NCI-H524 (cell line): ENCODE results near the gene THBS3.
A peak's percentile ranks its signal among the peaks of the same experiment; 100 is the strongest.
"Not testable (repeated sequence)": the region's sequence is repeated elsewhere in the genome, so short reads cannot be mapped to it uniquely, and the experiment has no call there.

Experiments used
- DNase-seq, 2 experiments: peaks; one replicate each; lab custom pipeline; 2025; lab: John Stamatoyannopoulos, UW

Gene THBS3

GRCh38 chr1:155173478-155174323 is 34.0 kb downstream of the THBS3 start, which contains the start of gene TRIM46:
TRIM46 (plus strand) TSS chr1:155173849; CDS start chr1:155173967, 118 bp downstream.
- DNase-seq: peak; percentile 65 to 76

GRCh38 chr1:155172732-155173477 is 34.8 kb downstream of the THBS3 start, which contains the start of gene KRTCAP2:
KRTCAP2 (minus strand) TSS chr1:155173304; CDS start chr1:155173224, 80 bp downstream.
- peak; percentile 91 to 95 for DNase-seq

DNA sequence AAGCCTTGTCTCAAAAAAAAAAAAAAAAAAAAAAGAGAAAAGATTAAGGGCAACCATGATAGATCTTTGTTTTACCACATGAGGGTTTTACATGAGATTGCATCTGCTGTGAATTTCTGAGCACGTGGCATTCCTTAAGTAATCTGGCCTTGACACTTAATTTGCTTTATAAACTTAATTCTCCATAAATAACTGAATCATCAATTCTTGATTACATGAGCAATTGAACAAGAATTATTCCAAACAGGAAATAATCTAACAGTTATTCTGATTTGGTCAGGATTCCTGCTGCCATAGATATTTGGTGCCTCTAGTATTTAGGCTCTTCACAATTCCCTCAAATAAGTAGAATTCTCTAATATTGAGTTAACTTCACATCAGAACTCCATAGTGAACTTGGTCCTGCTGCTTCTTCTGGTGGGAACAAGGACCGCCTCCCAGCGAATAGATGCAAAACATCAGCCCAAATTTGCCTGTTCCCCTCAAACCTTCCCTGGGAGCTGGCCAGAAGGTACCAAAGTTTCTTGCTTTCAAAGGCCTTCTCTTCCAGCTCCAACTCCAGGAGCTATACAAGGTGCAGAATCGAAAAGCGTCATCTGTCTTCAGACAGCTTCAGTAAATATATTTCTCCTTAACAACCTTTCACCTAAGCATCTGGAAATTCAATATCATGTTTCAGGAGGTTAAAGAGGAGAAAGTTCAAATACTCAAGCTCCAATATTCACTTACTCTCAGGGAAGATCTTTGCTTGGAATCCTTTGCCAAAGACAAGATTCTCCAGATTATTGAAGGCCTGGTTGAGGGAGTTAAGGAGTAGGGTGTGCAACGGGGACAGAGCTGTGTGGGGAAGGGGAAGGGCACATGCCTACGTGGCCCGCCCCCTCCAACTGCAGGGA is 35.6 kb downstream of the THBS3 start:
- DNase-seq: no peak

DNA sequence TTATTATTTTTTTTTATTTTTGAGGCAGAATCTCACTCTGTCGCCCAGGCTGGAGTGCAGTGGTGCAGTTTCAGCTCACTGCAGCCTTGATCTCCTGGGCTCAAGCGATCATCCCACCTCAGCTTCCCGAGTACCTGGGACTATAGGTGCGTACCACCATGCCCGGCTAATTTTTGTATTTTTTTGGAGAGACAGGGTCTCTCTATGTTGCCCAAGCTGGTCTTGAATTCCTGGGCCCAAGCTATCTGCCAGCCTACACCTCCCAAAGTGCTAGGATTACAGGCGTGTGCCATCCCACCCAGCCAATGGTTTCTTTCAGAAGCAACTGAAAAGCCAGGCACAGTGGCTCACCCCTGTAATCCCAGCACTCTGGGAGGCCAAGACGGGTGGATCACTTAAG is 36.9 kb downstream of the THBS3 start:
- DNase-seq: no peak

- DNase-seq: no peak
These were observed 37.5 kb downstream of the THBS3 start for GRCh38 chr1:155170101-155170785.

DNA sequence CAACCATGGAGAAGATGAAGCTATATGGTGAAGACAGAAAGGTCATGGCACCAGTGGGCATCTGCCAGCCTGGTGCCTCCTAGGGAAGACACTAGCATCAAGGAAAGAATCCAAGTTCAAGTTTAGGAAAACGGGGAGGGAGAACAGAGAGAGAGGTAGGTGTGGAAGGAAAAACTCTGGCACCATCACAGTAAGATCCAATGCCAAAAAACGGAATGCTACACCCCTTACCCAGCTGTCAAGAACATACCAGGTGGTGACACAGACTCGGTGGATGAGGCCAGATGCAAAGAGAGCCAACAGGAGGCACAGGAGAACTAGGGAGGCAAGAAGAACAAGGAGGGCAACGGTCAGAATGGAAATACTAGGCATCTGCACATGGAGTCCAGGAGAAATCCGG is 38.2 kb downstream of the THBS3 start:
- DNase-seq: no peak

- DNase-seq: no peak
These were observed 39.1 kb downstream of the THBS3 start for GRCh38 chr1:155168456-155169210.

- not testable (repeated sequence) for DNase-seq
These were observed 39.6 kb downstream of the THBS3 start for GRCh38 chr1:155168105-155168445.

DNA sequence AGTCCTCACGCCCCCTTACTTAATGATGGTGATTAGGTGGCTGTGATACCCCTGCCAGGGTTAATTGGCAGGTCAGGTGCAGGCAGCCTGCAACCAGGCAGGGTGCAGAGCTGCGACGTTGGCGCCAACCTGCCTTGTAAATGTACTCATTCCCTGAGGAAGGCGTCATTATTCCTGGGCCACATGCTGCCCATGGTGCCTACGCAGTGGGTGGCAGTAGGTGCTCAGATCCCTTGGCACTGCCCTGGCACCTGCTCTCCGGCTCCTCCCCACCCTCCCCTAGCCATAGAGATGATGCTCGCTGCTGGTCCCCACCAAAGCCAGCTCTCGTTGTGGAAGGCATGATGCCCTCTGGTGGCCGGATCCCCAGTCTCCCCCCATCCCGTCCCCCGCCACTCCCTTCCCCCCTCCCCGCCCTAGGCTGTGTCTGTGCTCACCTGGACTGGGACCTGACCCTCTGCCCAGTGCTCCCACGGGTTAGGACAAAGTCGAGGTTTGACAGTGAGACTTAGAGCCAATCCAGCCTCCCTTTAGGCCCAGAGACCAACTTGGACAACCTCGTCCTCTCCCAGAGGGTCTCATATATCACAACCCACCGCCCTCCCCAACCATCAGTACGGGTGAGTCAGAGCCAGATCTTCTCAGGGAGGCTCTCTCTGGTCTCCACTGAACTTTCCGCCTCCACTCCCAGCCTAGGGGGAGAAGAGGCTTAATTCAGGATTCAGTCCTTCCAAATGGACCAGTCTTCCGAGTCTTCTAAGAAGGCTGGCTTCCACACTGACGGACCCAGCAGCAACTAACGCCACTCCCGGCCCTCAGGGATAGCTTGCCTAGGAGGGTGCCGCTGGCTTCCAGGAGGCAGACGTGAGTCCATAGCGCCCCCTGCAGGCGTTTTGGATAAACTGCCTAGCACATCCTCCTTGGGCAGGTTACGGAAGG is 40.3 kb downstream of the THBS3 start:
- peak; percentile 80 to 90 for DNase-seq

DNA sequence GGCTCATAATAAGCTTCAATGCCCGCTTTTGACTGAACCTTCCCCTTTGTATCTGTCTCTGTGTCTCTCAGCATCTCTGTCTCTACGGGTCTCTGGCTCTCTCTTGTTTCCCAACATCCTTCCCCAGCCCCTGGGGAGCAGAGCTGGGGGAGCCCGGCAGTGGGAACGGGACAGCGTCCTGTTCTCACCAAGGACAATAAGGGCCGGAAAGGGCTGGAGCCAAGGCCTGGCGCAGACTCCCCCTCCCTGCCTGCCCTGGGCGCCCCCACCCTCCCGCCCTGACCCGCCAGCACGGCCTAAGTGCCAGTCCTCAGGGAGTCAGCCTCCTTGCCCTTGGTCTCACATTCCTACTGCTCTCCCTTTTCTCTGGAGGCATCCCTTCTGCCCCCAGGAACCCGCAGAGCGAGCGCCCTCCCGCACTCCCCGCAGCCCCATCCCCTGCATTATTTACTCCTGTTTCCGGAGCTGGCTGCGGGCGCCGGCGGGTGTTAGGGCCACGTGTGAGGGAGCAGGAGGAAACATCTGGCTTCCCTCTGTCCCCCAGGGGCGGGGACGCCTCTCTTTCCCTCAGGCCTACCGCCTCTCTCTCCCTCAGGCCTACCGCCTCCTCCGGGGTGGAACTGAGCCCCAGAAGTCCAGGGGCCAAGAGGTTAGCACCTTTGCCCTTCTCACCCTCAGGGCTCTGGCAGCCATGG is 41.1 kb downstream of the THBS3 start:
- DNase-seq: no peak

DNA sequence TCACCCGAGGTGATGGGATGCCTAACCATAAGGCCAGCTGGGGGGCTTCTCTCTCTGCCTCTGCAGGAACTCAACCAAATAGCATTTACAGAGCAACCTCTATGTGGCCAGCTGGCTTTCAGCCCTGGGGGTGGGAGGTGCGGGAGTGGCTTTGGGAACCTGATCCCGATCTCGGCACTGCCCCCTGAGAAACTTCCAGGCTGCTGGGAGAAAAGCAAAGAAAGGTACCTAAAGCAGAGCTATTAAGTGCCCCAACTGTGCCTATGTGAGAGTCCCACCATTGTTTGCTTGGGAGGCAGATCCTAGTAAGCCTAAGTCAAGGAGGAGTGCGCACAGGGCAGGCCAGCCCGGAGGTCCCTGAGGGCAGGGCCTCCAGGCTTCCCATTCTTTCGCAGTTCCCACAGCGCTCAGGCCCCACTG is 41.6 kb downstream of the THBS3 start:
- DNase-seq: no peak

GRCh38 chr1:155164625-155165024 is 43.1 kb downstream of the THBS3 start:
- not testable (repeated sequence) for DNase-seq

DNA sequence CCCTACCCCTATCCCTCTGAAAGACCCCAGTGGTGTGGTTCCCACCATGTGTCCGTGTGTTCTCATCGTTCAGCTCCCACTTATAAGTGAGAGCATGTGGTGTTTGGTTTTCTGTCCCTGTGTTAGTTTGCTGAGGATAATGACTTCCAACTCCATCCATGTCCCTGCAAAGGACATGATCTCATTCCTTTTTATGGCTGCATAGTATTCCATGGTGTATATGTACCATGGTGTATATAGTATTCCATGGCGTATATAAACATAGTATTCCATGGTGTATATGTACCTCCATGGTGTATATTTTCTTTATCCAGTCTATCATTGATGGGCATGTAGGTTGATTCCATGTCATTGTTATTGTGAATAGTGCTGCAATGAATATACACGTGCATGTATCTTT is 43.9 kb downstream of the THBS3 start:
- not testable (repeated sequence) for DNase-seq

- DNase-seq: not testable (repeated sequence)
These were observed 45.1 kb downstream of the THBS3 start for GRCh38 chr1:155162631-155163030.

- no peak for DNase-seq
These were observed 47.6 kb downstream of the THBS3 start for GRCh38 chr1:155160128-155160527.

GRCh38 chr1:155158991-155159390 is 48.7 kb downstream of the THBS3 start:
- no peak for DNase-seq

DNA sequence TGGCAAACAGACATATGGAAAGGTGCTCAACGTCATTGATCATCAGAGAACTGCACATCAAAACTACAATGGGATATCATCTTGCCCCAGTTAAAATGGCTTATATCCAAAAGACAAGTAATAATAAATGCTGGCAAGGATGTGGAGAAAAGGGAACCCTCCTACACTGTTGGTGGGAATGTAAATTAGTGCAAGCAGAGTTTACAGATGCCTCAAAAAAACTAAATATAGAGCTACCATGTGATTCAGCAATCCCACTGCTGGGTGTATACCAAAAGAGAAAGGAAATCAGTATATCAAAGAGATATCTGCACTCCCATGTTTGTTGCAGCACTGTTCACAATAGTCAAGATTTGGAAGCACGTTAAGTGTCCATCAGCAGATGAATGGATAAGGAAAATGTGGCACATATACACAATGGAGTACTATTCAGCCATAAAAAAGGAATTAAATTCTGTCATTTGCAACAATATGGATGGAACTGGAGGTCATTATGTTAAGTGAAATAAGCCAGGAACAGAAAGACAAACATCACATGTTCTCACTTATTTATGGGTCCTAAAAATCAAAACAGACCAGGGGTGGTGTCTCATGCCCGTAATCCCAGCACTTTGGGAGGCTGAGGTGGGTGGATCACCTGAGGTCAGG is 51.6 kb downstream of the THBS3 start:
- DNase-seq: not testable (repeated sequence)
